ENCODE measurements around the gene FHIT. TPM values are rescaled to one million over a fixed set of nuclear protein-coding genes. Genes with fewer than 3 reads are reported as not detected.

Gene FHIT
- total and polyA plus RNA-seq, 4 donors, result 2.1 to 14.7 (median 6.6) TPM

GRCh38 chr3:60325610-60326170 lies 925.6 kb downstream of the FHIT start:
- Histone ChIP-seq H3K36me3 (ENCODE audit: control insufficient read depth in 4 of 4, insufficient read depth in 3 of 4, low read depth in 1 of 4, low read length in 3 of 4) (no peaks in the 10 kb centered on the region), H3K4me3 (ENCODE audit: low read depth in 1 of 3, low read length in 3 of 3) (no peak overlapping the region), H3K4me1 (ENCODE audit: control insufficient read depth in 4 of 4, insufficient read depth in 4 of 4, low read length in 3 of 4) (peaks cover 0 to 18% (median 6%) of the 10 kb centered on the region in 4 donors), H3K27ac (ENCODE audit: low read depth in 1 of 2, low read length in 2 of 2) (no peak overlapping the region), H3K9ac (ENCODE audit: low read depth in 1 of 2, low read length in 2 of 2) (no peak overlapping the region), H3K9me3 (ENCODE audit: control insufficient read depth in 4 of 4, low read length in 3 of 4) (no peaks in the 10 kb centered on the region), H3K27me3 (ENCODE audit: control insufficient read depth in 4 of 4, insufficient read depth in 4 of 4, low read length in 3 of 4) (no peaks in the 10 kb centered on the region)
- no peak for DNase-seq (ENCODE audit: low spot score)
- TF ChIP-seq FOXA2 (IDR thresholded peaks at IDR 0.05), result no peak
- TF ChIP-seq FOXA1 (IDR thresholded peaks at IDR 0.05), result no peak
- no peak for TF ChIP-seq MAX (IDR thresholded peaks at IDR 0.05)
- no peak for TF ChIP-seq YY1 (IDR thresholded peaks at IDR 0.05)
- TF ChIP-seq RXRA (IDR thresholded peaks at IDR 0.05), result no peak
- no peak for TF ChIP-seq HNF4G (IDR thresholded peaks at IDR 0.05)
- 73% methylated on average over 5 of the region's 5 CpGs for WGBS

- DNase-seq (ENCODE audit: low spot score), result no peak
- WGBS, result 94% methylated on average over 3 of the region's 3 CpGs
- TF ChIP-seq SP1 (IDR thresholded peaks at IDR 0.05) (no peak), TAF1 (conservative IDR thresholded peaks at IDR 0.05) (no peak), FOXA2 (IDR thresholded peaks at IDR 0.05) (no peak), JUND (IDR thresholded peaks at IDR 0.05) (no peak), RAD21 (IDR thresholded peaks at IDR 0.05) (no peak)
- H3K4me1 ChIP-seq (ENCODE audit: control insufficient read depth in 4 of 4, insufficient read depth in 4 of 4, low read length in 3 of 4), result peaks cover 4 to 29% (median 12%) of the 10 kb centered on the region in 4 donors
- no peak overlapping the region for H3K27ac ChIP-seq (ENCODE audit: low read depth in 1 of 2, low read length in 2 of 2)
- H3K4me3 ChIP-seq (ENCODE audit: low read depth in 1 of 3, low read length in 3 of 3), result no peak overlapping the region
- no peak overlapping the region for H3K9ac ChIP-seq (ENCODE audit: low read depth in 1 of 2, low read length in 2 of 2)
- H3K36me3 ChIP-seq (ENCODE audit: control insufficient read depth in 4 of 4, insufficient read depth in 3 of 4, low read depth in 1 of 4, low read length in 3 of 4), result no peaks in the 10 kb centered on the region
- no peaks in the 10 kb centered on the region for H3K9me3 ChIP-seq (ENCODE audit: control insufficient read depth in 4 of 4, low read length in 3 of 4)
- no peaks in the 10 kb centered on the region for H3K27me3 ChIP-seq (ENCODE audit: control insufficient read depth in 4 of 4, insufficient read depth in 4 of 4, low read length in 3 of 4)
These were observed 927.6 kb downstream of the FHIT start for GRCh38 chr3:60323651-60324050.

- no peak for TF ChIP-seq YY1 (IDR thresholded peaks at IDR 0.05)
- TF ChIP-seq EGR1 (IDR thresholded peaks at IDR 0.05; ENCODE audit: low read depth in 2 of 2), result no peak
- TF ChIP-seq HNF4A (conservative IDR thresholded peaks at IDR 0.05), result no peak
- no peak for TF ChIP-seq HNF4G (IDR thresholded peaks at IDR 0.05)
- TF ChIP-seq ATF3 (IDR thresholded peaks at IDR 0.05), result no peak
- TF ChIP-seq REST (IDR thresholded peaks at IDR 0.05), result no peak
- TF ChIP-seq JUND (IDR thresholded peaks at IDR 0.05), result no peak
- no peak for TF ChIP-seq FOXA1 (IDR thresholded peaks at IDR 0.05)
- no peak for TF ChIP-seq CTCF (IDR thresholded peaks at IDR 0.05; ENCODE audit: low read depth, low read length, missing input control)
- Histone ChIP-seq H3K4me1 (ENCODE audit: control insufficient read depth in 4 of 4, insufficient read depth in 4 of 4, low read length in 3 of 4) (peaks cover 5 to 33% (median 14%) of the 10 kb centered on the region in 4 donors), H3K9ac (ENCODE audit: low read depth in 1 of 2, low read length in 2 of 2) (no peak overlapping the region), H3K4me3 (ENCODE audit: low read depth in 1 of 3, low read length in 3 of 3) (no peak overlapping the region), H3K27ac (ENCODE audit: low read depth in 1 of 2, low read length in 2 of 2) (no peak overlapping the region), H3K9me3 (ENCODE audit: control insufficient read depth in 4 of 4, low read length in 3 of 4) (no peaks in the 10 kb centered on the region), H3K27me3 (ENCODE audit: control insufficient read depth in 4 of 4, insufficient read depth in 4 of 4, low read length in 3 of 4) (no peaks in the 10 kb centered on the region), H3K36me3 (ENCODE audit: control insufficient read depth in 4 of 4, insufficient read depth in 3 of 4, low read depth in 1 of 4, low read length in 3 of 4) (no peaks in the 10 kb centered on the region)
- no peak for DNase-seq (ENCODE audit: low spot score)
- WGBS, result 96% methylated on average over 7 of the region's 7 CpGs
These were observed 928.1 kb downstream of the FHIT start for GRCh38 chr3:60323180-60323579.

Measured in liver (tissue), 9 donors.